ENCODE results near the gene RPL23. TPM values are rescaled to one million over a fixed set of nuclear protein-coding genes. Genes with fewer than 3 reads are reported as not detected.

Gene RPL23
- polyA plus RNA-seq (2013, experiment 1 of 2), result 4,252 TPM
- polyA plus RNA-seq (2013, experiment 2 of 2), result 4,329 TPM

- Histone ChIP-seq H4K8ac (ENCODE audit: low read depth, low read length) (peak within 1 kb of the TSS; percentile 94), H2AK5ac (ENCODE audit: low read length) (peak within 1 kb of the TSS; percentile 100), H2BK5ac (ENCODE audit: low read length) (peak within 1 kb of the TSS; percentile 94), H3K4ac (ENCODE audit: low read depth, low read length) (peak within 1 kb of the TSS; percentile 39), H3K79me1 (ENCODE audit: low read length) (peaks cover 10% of the 10 kb centered on the region), H3K56ac (ENCODE audit: low read length) (peak within 1 kb of the TSS; percentile 100), H3K4me3 (ENCODE audit: low read length) (peak within 1 kb of the TSS; percentile 100), H3K4me2 (ENCODE audit: low read length) (peak within 1 kb of the TSS; percentile 100), H3K9ac (ENCODE audit: low read length) (peak within 1 kb of the TSS; percentile 100), H3K79me2 (ENCODE audit: control insufficient read depth, insufficient read depth, low read length) (peaks cover 34% of the 10 kb centered on the region), H2BK120ac (ENCODE audit: low read depth, low read length) (no peak within 1 kb of the TSS), H3K18ac (ENCODE audit: low read length) (peak within 1 kb of the TSS; percentile 94), H3K27ac (ENCODE audit: low read depth, low read length) (peak within 1 kb of the TSS; percentile 76), H2BK15ac (replicated peaks; ENCODE audit: low read depth) (no peak within 1 kb of the TSS), H3K27me3 (ENCODE audit: insufficient read depth, low read length, poor library complexity) (no peaks in the 10 kb centered on the region), H3K23ac (ENCODE audit: low read length) (peak within 1 kb of the TSS; percentile 66), H3K4me1 (ENCODE audit: control insufficient read depth, low read depth, low read length) (peaks cover 4% of the 10 kb centered on the region), H3K36me3 (ENCODE audit: control insufficient read depth, insufficient read depth, low read length) (peaks cover 22% of the 10 kb centered on the region), H4K5ac (ENCODE audit: low read length) (peak within 1 kb of the TSS; percentile 97)
- WGBS (ENCODE audit: extremely low coverage, insufficient coverage, low lambda C conversion rate), result no CpG with 5 or more reads among the region's 48 CpGs
- DNase-seq, result peak; percentile 99
Measured at GRCh38 chr17:38853292-38854219, at the start of gene RPL23. RPL23 (minus strand) TSS chr17:38853721; CDS start chr17:38853710, 11 bp downstream.

GRCh38 chr17:38900978-38901656 is 47.6 kb upstream of the RPL23 start:
- peaks cover 7% of the 10 kb centered on the region for H3K79me2 ChIP-seq (ENCODE audit: control insufficient read depth, insufficient read depth, low read length)
- H3K56ac ChIP-seq (ENCODE audit: low read length), result peak overlapping the region; percentile 60
- no peaks in the 10 kb centered on the region for H3K27me3 ChIP-seq (ENCODE audit: insufficient read depth, low read length, poor library complexity)
- H3K79me1 ChIP-seq (ENCODE audit: low read length), result peaks cover 18% of the 10 kb centered on the region
- H3K4me3 ChIP-seq (ENCODE audit: low read length), result no peak overlapping the region
- no peak overlapping the region for H2AK5ac ChIP-seq (ENCODE audit: low read length)
- no peak overlapping the region for H2BK15ac ChIP-seq (replicated peaks; ENCODE audit: low read depth)
- no peak overlapping the region for H3K23ac ChIP-seq (ENCODE audit: low read length)
- no peak overlapping the region for H3K4ac ChIP-seq (ENCODE audit: low read depth, low read length)
- H3K9ac ChIP-seq (ENCODE audit: low read length), result no peak overlapping the region
- H2BK120ac ChIP-seq (ENCODE audit: low read depth, low read length), result no peak overlapping the region
- peaks cover 4% of the 10 kb centered on the region for H3K4me1 ChIP-seq (ENCODE audit: control insufficient read depth, low read depth, low read length)
- H4K8ac ChIP-seq (ENCODE audit: low read depth, low read length), result no peak overlapping the region
- no peak overlapping the region for H2BK5ac ChIP-seq (ENCODE audit: low read length)
- H3K4me2 ChIP-seq (ENCODE audit: low read length), result no peak overlapping the region
- H3K27ac ChIP-seq (ENCODE audit: low read depth, low read length), result peak overlapping the region; percentile 92
- no CpG with 5 or more reads among the region's 10 CpGs for whole genome bisulfite sequencing (ENCODE audit: extremely low coverage, insufficient coverage, low lambda C conversion rate)
- H4K5ac ChIP-seq (ENCODE audit: low read length), result no peak overlapping the region
- peak overlapping the region; percentile 89 for H3K18ac ChIP-seq (ENCODE audit: low read length)
- H3K36me3 ChIP-seq (ENCODE audit: control insufficient read depth, insufficient read depth, low read length), result no peaks in the 10 kb centered on the region
- peak; percentile 99 for DNase-seq

GRCh38 chr17:38899421-38899820 is 45.9 kb upstream of the RPL23 start:
- H3K4me3 ChIP-seq (ENCODE audit: low read length), result no peak overlapping the region
- H3K36me3 ChIP-seq (ENCODE audit: control insufficient read depth, insufficient read depth, low read length), result no peaks in the 10 kb centered on the region
- peaks cover 4% of the 10 kb centered on the region for H3K4me1 ChIP-seq (ENCODE audit: control insufficient read depth, low read depth, low read length)
- no peak overlapping the region for H2AK5ac ChIP-seq (ENCODE audit: low read length)
- no peak overlapping the region for H4K5ac ChIP-seq (ENCODE audit: low read length)
- WGBS (ENCODE audit: extremely low coverage, insufficient coverage, low lambda C conversion rate), result no CpG with 5 or more reads among the region's 5 CpGs
- H3K23ac ChIP-seq (ENCODE audit: low read length), result no peak overlapping the region
- no peak for DNase-seq
- H3K4ac ChIP-seq (ENCODE audit: low read depth, low read length), result no peak overlapping the region
- peaks cover 5% of the 10 kb centered on the region for H3K79me2 ChIP-seq (ENCODE audit: control insufficient read depth, insufficient read depth, low read length)
- H3K56ac ChIP-seq (ENCODE audit: low read length), result no peak overlapping the region
- no peak overlapping the region for H4K8ac ChIP-seq (ENCODE audit: low read depth, low read length)
- H3K18ac ChIP-seq (ENCODE audit: low read length), result no peak overlapping the region
- no peak overlapping the region for H3K9ac ChIP-seq (ENCODE audit: low read length)
- H3K27ac ChIP-seq (ENCODE audit: low read depth, low read length), result peak overlapping the region; percentile 20
- no peak overlapping the region for H2BK15ac ChIP-seq (replicated peaks; ENCODE audit: low read depth)
- H3K4me2 ChIP-seq (ENCODE audit: low read length), result no peak overlapping the region
- H3K79me1 ChIP-seq (ENCODE audit: low read length), result peaks cover 18% of the 10 kb centered on the region
- H2BK5ac ChIP-seq (ENCODE audit: low read length), result no peak overlapping the region
- H2BK120ac ChIP-seq (ENCODE audit: low read depth, low read length), result no peak overlapping the region
- H3K27me3 ChIP-seq (ENCODE audit: insufficient read depth, low read length, poor library complexity), result no peaks in the 10 kb centered on the region

GRCh38 chr17:38898812-38899348 is 45.4 kb upstream of the RPL23 start:
- Histone ChIP-seq H3K18ac (ENCODE audit: low read length) (no peak overlapping the region), H2BK15ac (replicated peaks; ENCODE audit: low read depth) (no peak overlapping the region), H3K9ac (ENCODE audit: low read length) (no peak overlapping the region), H3K4me1 (ENCODE audit: control insufficient read depth, low read depth, low read length) (peaks cover 4% of the 10 kb centered on the region), H4K5ac (ENCODE audit: low read length) (no peak overlapping the region), H3K4ac (ENCODE audit: low read depth, low read length) (no peak overlapping the region), H3K79me2 (ENCODE audit: control insufficient read depth, insufficient read depth, low read length) (peaks cover 5% of the 10 kb centered on the region), H3K27me3 (ENCODE audit: insufficient read depth, low read length, poor library complexity) (no peaks in the 10 kb centered on the region), H4K8ac (ENCODE audit: low read depth, low read length) (no peak overlapping the region), H3K4me3 (ENCODE audit: low read length) (no peak overlapping the region), H3K4me2 (ENCODE audit: low read length) (no peak overlapping the region), H3K23ac (ENCODE audit: low read length) (no peak overlapping the region), H3K36me3 (ENCODE audit: control insufficient read depth, insufficient read depth, low read length) (no peaks in the 10 kb centered on the region), H2BK120ac (ENCODE audit: low read depth, low read length) (no peak overlapping the region), H3K79me1 (ENCODE audit: low read length) (peaks cover 18% of the 10 kb centered on the region), H2AK5ac (ENCODE audit: low read length) (no peak overlapping the region), H3K27ac (ENCODE audit: low read depth, low read length) (peak overlapping the region; percentile 20), H2BK5ac (ENCODE audit: low read length) (no peak overlapping the region), H3K56ac (ENCODE audit: low read length) (no peak overlapping the region)
- DNase-seq, result no peak
- WGBS (ENCODE audit: extremely low coverage, insufficient coverage, low lambda C conversion rate), result no CpG with 5 or more reads among the region's 11 CpGs

GRCh38 chr17:38898291-38898679 is 44.8 kb upstream of the RPL23 start:
- no peak overlapping the region for H3K18ac ChIP-seq (ENCODE audit: low read length)
- H3K79me1 ChIP-seq (ENCODE audit: low read length), result peaks cover 15% of the 10 kb centered on the region
- no peak overlapping the region for H3K56ac ChIP-seq (ENCODE audit: low read length)
- H3K79me2 ChIP-seq (ENCODE audit: control insufficient read depth, insufficient read depth, low read length), result peaks cover 4% of the 10 kb centered on the region
- no CpG with 5 or more reads among the region's 9 CpGs for WGBS (ENCODE audit: extremely low coverage, insufficient coverage, low lambda C conversion rate)
- H3K9ac ChIP-seq (ENCODE audit: low read length), result no peak overlapping the region
- no peak for DNase-seq
- H4K8ac ChIP-seq (ENCODE audit: low read depth, low read length), result no peak overlapping the region
- H2BK15ac ChIP-seq (replicated peaks; ENCODE audit: low read depth), result no peak overlapping the region
- no peak overlapping the region for H3K27ac ChIP-seq (ENCODE audit: low read depth, low read length)
- peaks cover 4% of the 10 kb centered on the region for H3K4me1 ChIP-seq (ENCODE audit: control insufficient read depth, low read depth, low read length)
- no peak overlapping the region for H3K4ac ChIP-seq (ENCODE audit: low read depth, low read length)
- H3K23ac ChIP-seq (ENCODE audit: low read length), result no peak overlapping the region
- no peak overlapping the region for H4K5ac ChIP-seq (ENCODE audit: low read length)
- H2BK120ac ChIP-seq (ENCODE audit: low read depth, low read length), result no peak overlapping the region
- no peak overlapping the region for H2BK5ac ChIP-seq (ENCODE audit: low read length)
- no peaks in the 10 kb centered on the region for H3K36me3 ChIP-seq (ENCODE audit: control insufficient read depth, insufficient read depth, low read length)
- H3K4me2 ChIP-seq (ENCODE audit: low read length), result no peak overlapping the region
- no peak overlapping the region for H2AK5ac ChIP-seq (ENCODE audit: low read length)
- H3K4me3 ChIP-seq (ENCODE audit: low read length), result no peak overlapping the region
- H3K27me3 ChIP-seq (ENCODE audit: insufficient read depth, low read length, poor library complexity), result no peaks in the 10 kb centered on the region

All from mesendoderm (in vitro differentiated cells).